RWPE2 (cell line): ENCODE data around the gene NPHP4.

Source experiments
- ATAC-seq: fragments of 200-7000 bp; cut with Tn5 transposase; 3 replicates; pipeline ENCODE4 v1.9.1; 2021; ENCODE audit warnings: low read depth
- DNase-seq: peaks from one replicate; pipeline ENCODE4 v3.0.0-alpha.2; 2020; ENCODE audit warnings: low spot score
- H3K27ac ChIP-seq: fragments of 450-650 bp; 2 replicates; pipeline ENCODE4 v1.5.1; 2017; ENCODE audit warnings: mild to moderate bottlenecking; ENCODE audit not compliant: poor library complexity, severe bottlenecking
- H3K27me3 ChIP-seq: fragments of 250-450 bp; sonication (Bioruptor Pico); 2 replicates; pipeline ENCODE4 v1.5.1; 2021; ENCODE audit warnings: mild to moderate bottlenecking, moderate library complexity; ENCODE audit not compliant: insufficient read depth, poor library complexity, severe bottlenecking
- H3K36me3 ChIP-seq: fragments of 250-450 bp; sonication (Bioruptor Pico); 2 replicates; pipeline ENCODE4 v1.5.1; 2020; ENCODE audit warnings: low read depth, mild to moderate bottlenecking, moderate library complexity
- H3K4me1 ChIP-seq: fragments of 250-450 bp; sonication (Bioruptor Pico); 2 replicates; pipeline ENCODE4 v1.5.1; 2021; ENCODE audit warnings: mild to moderate bottlenecking, moderate library complexity; ENCODE audit not compliant: insufficient read depth, poor library complexity, severe bottlenecking
- H3K4me3 ChIP-seq: fragments of 250-450 bp; sonication (Bioruptor Pico); 2 replicates; pipeline ENCODE4 v1.5.1; 2021; ENCODE audit warnings: mild to moderate bottlenecking, moderate library complexity; ENCODE audit not compliant: severe bottlenecking
- H3K9me3 ChIP-seq: fragments of 250-450 bp; sonication (Bioruptor Pico); 2 replicates; pipeline ENCODE4 v1.5.1; 2021; ENCODE audit warnings: mild to moderate bottlenecking, moderate library complexity; ENCODE audit not compliant: severe bottlenecking
- CTCF ChIP-seq: fragments of 450-650 bp; IDR thresholded peaks from one replicate; pipeline ENCODE4 v1.5.1; 2017; ENCODE audit warnings: mild to moderate bottlenecking, moderate library complexity; ENCODE audit not compliant: poor library complexity, severe bottlenecking

The NPHP4 gene

GRCh38 chr1:5843521-5844096 is 148.6 kb downstream of the NPHP4 start:
- no peak for ATAC-seq
- no peak for TF ChIP-seq CTCF
- no peaks in the 10 kb centered on the region for H3K36me3 ChIP-seq
- no peak overlapping the region for H3K27ac ChIP-seq
- no peak for DNase-seq
- H3K27me3 ChIP-seq: no peaks in the 10 kb centered on the region
- H3K4me3 ChIP-seq: no peak overlapping the region
- no peaks in the 10 kb centered on the region for H3K4me1 ChIP-seq
- H3K9me3 ChIP-seq: no peaks in the 10 kb centered on the region

GRCh38 chr1:5842679-5843078 is 149.5 kb downstream of the NPHP4 start:
- no peaks in the 10 kb centered on the region for H3K4me1 ChIP-seq
- no peak for ATAC-seq
- no peak overlapping the region for H3K27ac ChIP-seq
- no peak for DNase-seq
- no peaks in the 10 kb centered on the region for H3K9me3 ChIP-seq
- H3K4me3 ChIP-seq: no peak overlapping the region
- H3K27me3 ChIP-seq: no peaks in the 10 kb centered on the region
- H3K36me3 ChIP-seq: no peaks in the 10 kb centered on the region
- TF ChIP-seq CTCF: no peak

GRCh38 chr1:5840551-5841001 is 151.6 kb downstream of the NPHP4 start:
- H3K27me3 ChIP-seq: no peaks in the 10 kb centered on the region
- no peak for TF ChIP-seq CTCF
- H3K4me1 ChIP-seq: no peaks in the 10 kb centered on the region
- no peaks in the 10 kb centered on the region for H3K9me3 ChIP-seq
- no peak for ATAC-seq
- H3K27ac ChIP-seq: no peak overlapping the region
- no peaks in the 10 kb centered on the region for H3K36me3 ChIP-seq
- no peak for DNase-seq
- H3K4me3 ChIP-seq: no peak overlapping the region

- H3K27ac ChIP-seq: no peak overlapping the region
- no peaks in the 10 kb centered on the region for H3K36me3 ChIP-seq
- DNase-seq (no peak), ATAC-seq (no peak; the same call in 2 of the 3 replicates)
- H3K27me3 ChIP-seq: no peaks in the 10 kb centered on the region
- no peak for TF ChIP-seq CTCF
- H3K9me3 ChIP-seq: no peaks in the 10 kb centered on the region
- H3K4me1 ChIP-seq: no peaks in the 10 kb centered on the region
- H3K4me3 ChIP-seq: no peak overlapping the region
Observed at GRCh38 chr1:5839881-5840550, 152.2 kb downstream of the NPHP4 start.
